DND-41 (cell line): ENCODE measurements around the gene COL23A1.

ENCODE experiments used
- CTCF ChIP-seq: IDR thresholded peaks from 2 replicates; pipeline ENCODE4 v1.5.1; 2012; ENCODE audit warnings: borderline replicate concordance, low read length, moderate library complexity, mild to moderate bottlenecking; ENCODE audit not compliant: poor library complexity, severe bottlenecking; ENCODE audit errors: extremely low read depth
- EZH2 ChIP-seq: IDR thresholded peaks from 3 replicates; pipeline ENCODE4 v1.6.1; 2012; ENCODE audit warnings: borderline replicate concordance, low read depth, mild to moderate bottlenecking, moderate library complexity, low read length, inconsistent platforms; ENCODE audit not compliant: severe bottlenecking

- TF ChIP-seq CTCF (no peak), EZH2 (no peak)
Measured at GRCh38 chr5:178423431-178423830, 166.8 kb downstream of the COL23A1 start.
